Neural cell (in vitro differentiated cells): ENCODE results near the gene EVC. TPM values are rescaled to one million over a fixed set of nuclear protein-coding genes. Genes with fewer than 3 reads are reported as not detected.

Experiments
- H2AFZ ChIP-seq: fragments of 200-600, 300-800 bp; sonication (generic), shearing (Covaris generic); 2 replicates; pipeline ENCODE4 v1.6.0; 2014; ENCODE audit warnings: low read depth, mild to moderate bottlenecking, antibody characterized with exemption, low read length, moderate library complexity
- H3F3A ChIP-seq: fragments of 200-600 bp; shearing (Covaris generic); 2 replicates; pipeline ENCODE4 v1.6.1; 2016; ENCODE audit warnings: mild to moderate bottlenecking, moderate library complexity, mixed read lengths, antibody characterized with exemption, low read length; ENCODE audit not compliant: insufficient read depth, poor library complexity, severe bottlenecking
- H3K27ac ChIP-seq: fragments of 200-600, 300-800 bp; sonication (generic), shearing (Covaris generic); 2 replicates; pipeline ENCODE4 v1.5.1; 2014; ENCODE audit warnings: mild to moderate bottlenecking, low read length, moderate library complexity
- H3K27me3 ChIP-seq: fragments of 300-800, 200-600 bp; sonication (generic), shearing (Covaris generic); 2 replicates; pipeline ENCODE4 v1.6.0; 2014; ENCODE audit warnings: mild to moderate bottlenecking, low read depth, low read length, moderate library complexity; ENCODE audit not compliant: insufficient read depth
- H3K36me3 ChIP-seq: fragments of 300-800, 200-600 bp; sonication (generic), shearing (Covaris generic); 2 replicates; pipeline ENCODE4 v1.5.1; 2014; ENCODE audit warnings: mild to moderate bottlenecking, antibody characterized with exemption, low read length, moderate library complexity; ENCODE audit not compliant: insufficient read depth
- H3K4me2 ChIP-seq: fragments of 300-800, 200-600 bp; sonication (generic), shearing (Covaris generic); 2 replicates; pipeline ENCODE4 v1.6.0; 2014; ENCODE audit warnings: mild to moderate bottlenecking, low read length
- H3K4me3 ChIP-seq: fragments of 300-800, 200-600 bp; sonication (generic), shearing (Covaris generic); 2 replicates; pipeline ENCODE4 v1.5.1; 2014; ENCODE audit warnings: mild to moderate bottlenecking, low read length, moderate library complexity
- H3K79me2 ChIP-seq: fragments of 200-600 bp; shearing (Covaris generic); replicated peaks from 2 replicates; pipeline ENCODE4 v1.6.0; 2014; ENCODE audit warnings: mild to moderate bottlenecking, low read length, moderate library complexity; ENCODE audit not compliant: insufficient read depth
- H3K9ac ChIP-seq: fragments of 300-800, 200-600 bp; sonication (generic), shearing (Covaris generic); 2 replicates; pipeline ENCODE4 v1.6.1; 2016; ENCODE audit warnings: mild to moderate bottlenecking, low read length, mixed read lengths
- H3K9me2 ChIP-seq: fragments of 200-600 bp; shearing (Covaris generic); 2 replicates; pipeline ENCODE4 v1.6.1; 2016; ENCODE audit warnings: mild to moderate bottlenecking, low read length, mixed read lengths; ENCODE audit not compliant: insufficient read depth
- H3K9me3 ChIP-seq: fragments of 200-600, 300-800 bp; sonication (generic), shearing (Covaris generic); 2 replicates; pipeline ENCODE4 v1.6.1; 2016; ENCODE audit warnings: mild to moderate bottlenecking, mixed run types, low read length, moderate library complexity, mixed read lengths
- H4K20me1 ChIP-seq: fragments of 200-600 bp; shearing (Covaris generic); 2 replicates; pipeline ENCODE4 v1.6.1; 2016; ENCODE audit warnings: mild to moderate bottlenecking, mixed run types; ENCODE audit not compliant: insufficient read depth
- CTCF ChIP-seq: fragments of 450-650 bp; IDR thresholded peaks from 2 replicates; pipeline ENCODE4 v1.5.1; 2014; ENCODE audit warnings: antibody characterized with exemption, mild to moderate bottlenecking, moderate library complexity; ENCODE audit not compliant: poor library complexity, severe bottlenecking
- EP300 ChIP-seq: fragments of 450-650 bp; conservative IDR thresholded peaks from 2 replicates; pipeline ENCODE4 v1.6.1; 2014; ENCODE audit warnings: antibody characterized with exemption, mild to moderate bottlenecking, moderate library complexity; ENCODE audit not compliant: poor library complexity, severe bottlenecking
- EZH2 ChIP-seq: fragments of 200-600, 300-800 bp; shearing (Covaris generic), sonication (generic); IDR thresholded peaks from 2 replicates; pipeline ENCODE4 v1.6.1; 2014; ENCODE audit warnings: antibody characterized with exemption, low read length, borderline replicate concordance, mild to moderate bottlenecking; ENCODE audit not compliant: insufficient read depth, poor library complexity, severe bottlenecking
- MXI1 ChIP-seq: fragments of 450-650 bp; conservative IDR thresholded peaks from 2 replicates; pipeline ENCODE4 v1.6.1; 2014; ENCODE audit warnings: antibody characterized with exemption, mild to moderate bottlenecking; ENCODE audit not compliant: poor library complexity, severe bottlenecking
- POLR2AphosphoS5 ChIP-seq: IDR thresholded peaks from 2 replicates; pipeline ENCODE4 v1.6.1; 2012
- RAD21 ChIP-seq: fragments of 450-650 bp; conservative IDR thresholded peaks from 2 replicates; pipeline ENCODE4 v1.6.1; 2014; ENCODE audit warnings: antibody characterized with exemption, mild to moderate bottlenecking, moderate library complexity
- REST ChIP-seq: IDR thresholded peaks from 2 replicates; pipeline ENCODE4 v1.6.1; 2012; ENCODE audit warnings: borderline replicate concordance
- SMC3 ChIP-seq: fragments of 450-650 bp; conservative IDR thresholded peaks from 2 replicates; pipeline ENCODE4 v1.6.1; 2014; ENCODE audit warnings: antibody characterized with exemption, mild to moderate bottlenecking, moderate library complexity; ENCODE audit not compliant: poor library complexity
- TAF1 ChIP-seq: IDR thresholded peaks from 2 replicates; pipeline ENCODE4 v1.6.1; 2012; ENCODE audit warnings: low read depth
- polyA plus RNA-seq: library from polyadenylated mRNA; depleted of rRNA; stranded (reverse); fragments of >200 nt; gene quantifications from 2 replicates; pipeline ENCODE4 v1.2.3, GENCODE V29; 2014

EVC gene
- polyA plus RNA-seq, 1 donor from 2014 or later: 0.48 TPM

GRCh38 chr4:5685296-5685695 lies 25.7 kb upstream of the EVC start:
- Histone ChIP-seq H2AFZ (no peak overlapping the region), H3K27me3 (no peaks in the 10 kb centered on the region), H3F3A (no peaks in the 10 kb centered on the region), H3K36me3 (no peaks in the 10 kb centered on the region), H3K79me2 (no peaks in the 10 kb centered on the region), H3K9me3 (no peaks in the 10 kb centered on the region), H4K20me1 (no peaks in the 10 kb centered on the region), H3K9me2 (no peaks in the 10 kb centered on the region), H3K4me3 (no peak overlapping the region), H3K9ac (no peak overlapping the region), H3K4me2 (no peak overlapping the region), H3K27ac (no peak overlapping the region)
- TF ChIP-seq REST (no peak), SMC3 (no peak), TAF1 (no peak), POLR2AphosphoS5 (no peak), CTCF (no peak), EZH2 (no peak), MXI1 (no peak), EP300 (no peak), RAD21 (no peak)

- H2AFZ ChIP-seq: no peak overlapping the region
- no peaks in the 10 kb centered on the region for H3F3A ChIP-seq
- no peak overlapping the region for H3K9ac ChIP-seq
- no peaks in the 10 kb centered on the region for H3K79me2 ChIP-seq
- no peaks in the 10 kb centered on the region for H3K27me3 ChIP-seq
- no peaks in the 10 kb centered on the region for H3K36me3 ChIP-seq
- H3K9me2 ChIP-seq: no peaks in the 10 kb centered on the region
- H3K4me2 ChIP-seq: no peak overlapping the region
- no peak for TF ChIP-seq EZH2
- TF ChIP-seq CTCF: no peak
- no peak for TF ChIP-seq REST
- no peak for TF ChIP-seq RAD21
- no peak for TF ChIP-seq EP300
- TF ChIP-seq POLR2AphosphoS5: no peak
- no peak for TF ChIP-seq SMC3
- no peak for TF ChIP-seq TAF1
- no peak for TF ChIP-seq MXI1
- H3K27ac ChIP-seq: no peak overlapping the region
- no peak overlapping the region for H3K4me3 ChIP-seq
- H3K9me3 ChIP-seq: no peaks in the 10 kb centered on the region
- H4K20me1 ChIP-seq: no peaks in the 10 kb centered on the region
These were observed 24.7 kb upstream of the EVC start for GRCh38 chr4:5686338-5686737.
